Endodermal cell (in vitro differentiated cells): ENCODE measurements around the gene TREML2. TPM values are rescaled to one million over a fixed set of nuclear protein-coding genes. Genes with fewer than 3 reads are reported as not detected.

Experiments used
- DNase-seq: peaks from one replicate; pipeline ENCODE4 v3.0.0-alpha.2; 2017
- H3K27ac ChIP-seq: 2 replicates; pipeline ENCODE4 v1.5.1; 2013; ENCODE audit warnings: mild to moderate bottlenecking, low read depth, low read length, moderate library complexity
- H3K27me3 ChIP-seq: 2 replicates; pipeline ENCODE4 v1.6.1; 2013; ENCODE audit warnings: mild to moderate bottlenecking, low read length, moderate library complexity; ENCODE audit not compliant: insufficient read depth, control insufficient read depth, poor library complexity, severe bottlenecking
- H3K36me3 ChIP-seq: 2 replicates; pipeline ENCODE4 v1.7.0; 2013; ENCODE audit warnings: mild to moderate bottlenecking, low read length, moderate library complexity; ENCODE audit not compliant: control insufficient read depth, insufficient read depth
- H3K4me1 ChIP-seq: one replicate; pipeline ENCODE4 v1.7.0; 2013; ENCODE audit warnings: low read length; ENCODE audit not compliant: control insufficient read depth, insufficient read depth
- H3K4me3 ChIP-seq: 2 replicates; pipeline ENCODE4 v1.5.1; 2013; ENCODE audit warnings: mild to moderate bottlenecking, low read length, moderate library complexity
- H3K9ac ChIP-seq: 2 replicates; pipeline ENCODE4 v1.6.1; 2013; ENCODE audit warnings: mild to moderate bottlenecking, low read length, moderate library complexity; ENCODE audit not compliant: poor library complexity, severe bottlenecking; ENCODE audit errors: extremely low read depth
- H3K9me3 ChIP-seq: 2 replicates; pipeline ENCODE4 v1.6.1; 2013; ENCODE audit warnings: mild to moderate bottlenecking, low read length, moderate library complexity; ENCODE audit not compliant: control insufficient read depth
- H3K27ac Mint-ChIP-seq: 2 replicates; pipeline ENCODE4 v1.8.0; 2020; ENCODE audit warnings: mixed read lengths
- H3K27me3 Mint-ChIP-seq: 2 replicates; pipeline ENCODE4 v1.8.0; 2021; ENCODE audit warnings: mild to moderate bottlenecking, mixed read lengths; ENCODE audit not compliant: insufficient read depth
- H3K36me3 Mint-ChIP-seq: 2 replicates; pipeline ENCODE4 v1.8.0; 2020; ENCODE audit warnings: low read depth, mixed read lengths
- H3K4me1 Mint-ChIP-seq: 2 replicates; pipeline ENCODE4 v1.8.0; 2020; ENCODE audit warnings: mixed read lengths
- H3K4me3 Mint-ChIP-seq: 2 replicates; pipeline ENCODE4 v1.8.0; 2020; ENCODE audit warnings: mild to moderate bottlenecking, moderate library complexity, mixed read lengths
- H3K9me3 Mint-ChIP-seq: 2 replicates; pipeline ENCODE4 v1.8.0; 2020; ENCODE audit warnings: mild to moderate bottlenecking, mixed read lengths
- WGBS, 2 experiments: methylation state at CpG; one replicate each; pipeline versions ENCODE4 v1.1.5 to v1.1.7; 2013; ENCODE audit warnings: missing lambda C conversion rate in 2 of 2, mixed read lengths in 1 of 2; ENCODE audit not compliant: insufficient coverage in 1 of 2, insufficient read length in 1 of 2; 5-methylcytosine and 5-hydroxymethylcytosine counted together
- total RNA-seq, 2 donors: library from RNA; stranded (reverse); fragmentation: NEBNext Ultra II Directional in 1 of 2; extraction: Animal tissue kit (Norgen Biotek cat#: 25700) in 1 of 2; gene quantifications; 2 replicates in 1 of 2; 3 replicates in 1 of 2; pipeline ENCODE4 v1.2.1, GENCODE V29; 2021
- TF ChIP-seq, protein P1 (sequence below): fragments of 200-600 bp; sonication (generic); conservative IDR thresholded peaks from 2 replicates; pipeline ENCODE4 v1.5.0; 2021; ENCODE audit warnings: antibody characterized with exemption, mild to moderate bottlenecking

The TREML2 gene
- total RNA-seq, 2 donors from 2014 or later: not detected

GRCh38 chr6:41147917-41148316 is 53.0 kb downstream of the TREML2 start:
- H3K9ac ChIP-seq: no peak overlapping the region

More at GRCh38 chr6:41147917-41148316, 53.0 kb downstream of the TREML2 start:
- Mint-ChIP-seq H3K36me3 (no peaks in the 10 kb centered on the region), H3K4me3 (no peak overlapping the region), H3K4me1 (no peaks in the 10 kb centered on the region), H3K27me3 (peaks cover 2% of the 10 kb centered on the region), H3K27ac (no peak overlapping the region), H3K9me3 (no peaks in the 10 kb centered on the region)
- Histone ChIP-seq H3K27me3 (no peaks in the 10 kb centered on the region), H3K36me3 (no peaks in the 10 kb centered on the region), H3K9me3 (no peaks in the 10 kb centered on the region), H3K4me1 (no peaks in the 10 kb centered on the region), H3K27ac (no peak overlapping the region), H3K4me3 (no peak overlapping the region)
- TF ChIP-seq, protein P1, sequence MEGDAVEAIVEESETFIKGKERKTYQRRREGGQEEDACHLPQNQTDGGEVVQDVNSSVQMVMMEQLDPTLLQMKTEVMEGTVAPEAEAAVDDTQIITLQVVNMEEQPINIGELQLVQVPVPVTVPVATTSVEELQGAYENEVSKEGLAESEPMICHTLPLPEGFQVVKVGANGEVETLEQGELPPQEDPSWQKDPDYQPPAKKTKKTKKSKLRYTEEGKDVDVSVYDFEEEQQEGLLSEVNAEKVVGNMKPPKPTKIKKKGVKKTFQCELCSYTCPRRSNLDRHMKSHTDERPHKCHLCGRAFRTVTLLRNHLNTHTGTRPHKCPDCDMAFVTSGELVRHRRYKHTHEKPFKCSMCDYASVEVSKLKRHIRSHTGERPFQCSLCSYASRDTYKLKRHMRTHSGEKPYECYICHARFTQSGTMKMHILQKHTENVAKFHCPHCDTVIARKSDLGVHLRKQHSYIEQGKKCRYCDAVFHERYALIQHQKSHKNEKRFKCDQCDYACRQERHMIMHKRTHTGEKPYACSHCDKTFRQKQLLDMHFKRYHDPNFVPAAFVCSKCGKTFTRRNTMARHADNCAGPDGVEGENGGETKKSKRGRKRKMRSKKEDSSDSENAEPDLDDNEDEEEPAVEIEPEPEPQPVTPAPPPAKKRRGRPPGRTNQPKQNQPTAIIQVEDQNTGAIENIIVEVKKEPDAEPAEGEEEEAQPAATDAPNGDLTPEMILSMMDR: no peak
- DNase-seq: no peak
- 90% methylated on average over 1 of the region's 1 CpG; no CpG with 5 or more reads in 1 of the 2 experiments for WGBS, 2 experiments

Other genes with a start within 250 kb of the TREML2 start
- 1 to 10 TPM; 3.8 to 4.7 TPM for gene UNC5CL, start 161.9 kb downstream of the TREML2 start, total RNA-seq
- not detected for gene TSPO2, start 158.7 kb downstream of the TREML2 start, total RNA-seq
- under 1 TPM in 1 of 2 donors, not detected in 1; 0.31 TPM for gene APOBEC2, start 147.9 kb downstream of the TREML2 start, total RNA-seq
- 10 to 100 TPM; 33.8 to 40.7 TPM for gene OARD1, start 128.8 kb downstream of the TREML2 start, total RNA-seq
- gene NFYA, start 128.2 kb downstream of the TREML2 start, total RNA-seq: 10 to 100 TPM; 44.8 to 45.8 TPM
- gene TREML1, start 46.8 kb downstream of the TREML2 start, total RNA-seq: under 1 TPM; 0.31 to 0.53 TPM
- not detected for gene TREM2, start 38.0 kb downstream of the TREML2 start, total RNA-seq
- not detected for gene TREML4, start 27.2 kb upstream of the TREML2 start, total RNA-seq
- not detected for gene TREM1, start 85.5 kb upstream of the TREML2 start, total RNA-seq
- gene NCR2, start 134.5 kb upstream of the TREML2 start, total RNA-seq: not detected